Measurements from ENCODE around the gene TOMM70.
"Not testable (repeated sequence)": the region's sequence is repeated elsewhere in the genome, so short reads cannot be mapped to it uniquely, and the experiment has no call there.

TOMM70 gene

GRCh38 chr3:100400780-100401673 lies at the start of gene TOMM70, which contains the start of gene LNP1:
Gene TOMM70 (minus strand): TSS chr3:100401089. CDS start chr3:100400949, 140 bp downstream.
Gene LNP1 (plus strand): TSS chr3:100401539. CDS start chr3:100429730, 28,191 bp downstream.
- H3K27me3 Mint-ChIP-seq (ENCODE audit: low read depth): no peaks in the 10 kb centered on the region
- peaks cover 42% of the 10 kb centered on the region for H3K4me1 Mint-ChIP-seq (ENCODE audit: low read depth)
- H3K36me3 Mint-ChIP-seq (ENCODE audit: low read depth): peaks cover 17% of the 10 kb centered on the region
- DNase-seq (ENCODE audit: low spot score): peak; percentile 94
- H3K27ac Mint-ChIP-seq: peak within 1 kb of the TSS; percentile 97
- peaks cover 9% of the 10 kb centered on the region for H3K9me3 Mint-ChIP-seq
- peak within 1 kb of the TSS; percentile 93 for H3K4me3 Mint-ChIP-seq

GRCh38 chr3:100449214-100449613 lies 48.3 kb upstream of the TOMM70 start:
- H3K27ac Mint-ChIP-seq: no peak overlapping the region
- no peak for DNase-seq (ENCODE audit: low spot score)
- H3K36me3 Mint-ChIP-seq (ENCODE audit: low read depth): no peaks in the 10 kb centered on the region
- no peaks in the 10 kb centered on the region for H3K4me1 Mint-ChIP-seq (ENCODE audit: low read depth)
- peaks cover 19% of the 10 kb centered on the region for H3K9me3 Mint-ChIP-seq
- no peak overlapping the region for H3K4me3 Mint-ChIP-seq
- H3K27me3 Mint-ChIP-seq (ENCODE audit: low read depth): no peaks in the 10 kb centered on the region

GRCh38 chr3:100448079-100448478 lies 47.2 kb upstream of the TOMM70 start:
- no peak for DNase-seq (ENCODE audit: low spot score)
- Mint-ChIP-seq H3K27ac (no peak overlapping the region), H3K27me3 (ENCODE audit: low read depth) (no peaks in the 10 kb centered on the region), H3K9me3 (peaks cover 19% of the 10 kb centered on the region), H3K36me3 (ENCODE audit: low read depth) (no peaks in the 10 kb centered on the region), H3K4me3 (no peak overlapping the region), H3K4me1 (ENCODE audit: low read depth) (no peaks in the 10 kb centered on the region)

- not testable (repeated sequence) for H3K36me3 Mint-ChIP-seq (ENCODE audit: low read depth); H3K27me3 Mint-ChIP-seq (ENCODE audit: low read depth); H3K4me3 Mint-ChIP-seq; DNase-seq (ENCODE audit: low spot score); H3K4me1 Mint-ChIP-seq (ENCODE audit: low read depth); H3K27ac Mint-ChIP-seq
- peaks cover 19% of the 10 kb centered on the region for H3K9me3 Mint-ChIP-seq
Observed at GRCh38 chr3:100447067-100447466, 46.2 kb upstream of the TOMM70 start.

- H3K36me3 Mint-ChIP-seq (ENCODE audit: low read depth): no peaks in the 10 kb centered on the region
- no peak overlapping the region for H3K4me3 Mint-ChIP-seq
- no peak for DNase-seq (ENCODE audit: low spot score)
- peaks cover 6% of the 10 kb centered on the region for H3K4me1 Mint-ChIP-seq (ENCODE audit: low read depth)
- no peak overlapping the region for H3K27ac Mint-ChIP-seq
- H3K9me3 Mint-ChIP-seq: peaks cover 19% of the 10 kb centered on the region
- no peaks in the 10 kb centered on the region for H3K27me3 Mint-ChIP-seq (ENCODE audit: low read depth)
Observed at GRCh38 chr3:100443690-100444089, 42.8 kb upstream of the TOMM70 start.

GRCh38 chr3:100440895-100441294 lies 40.0 kb upstream of the TOMM70 start:
- Mint-ChIP-seq H3K4me1 (ENCODE audit: low read depth) (peaks cover 6% of the 10 kb centered on the region), H3K9me3 (peaks cover 4% of the 10 kb centered on the region), H3K4me3 (no peak overlapping the region), H3K27me3 (ENCODE audit: low read depth) (no peaks in the 10 kb centered on the region), H3K27ac (no peak overlapping the region), H3K36me3 (ENCODE audit: low read depth) (no peaks in the 10 kb centered on the region)
- no peak for DNase-seq (ENCODE audit: low spot score)

- Mint-ChIP-seq H3K27me3 (ENCODE audit: low read depth) (no peaks in the 10 kb centered on the region), H3K9me3 (peaks cover 4% of the 10 kb centered on the region)
Observed at GRCh38 chr3:100438623-100438974, 37.7 kb upstream of the TOMM70 start.

GRCh38 chr3:100437721-100438622 lies 37.1 kb upstream of the TOMM70 start:
- no peak overlapping the region for H3K4me3 Mint-ChIP-seq
- H3K9me3 Mint-ChIP-seq: peaks cover 4% of the 10 kb centered on the region
- DNase-seq (ENCODE audit: low spot score): no peak
- no peaks in the 10 kb centered on the region for H3K27me3 Mint-ChIP-seq (ENCODE audit: low read depth)
- no peak overlapping the region for H3K27ac Mint-ChIP-seq
- no peaks in the 10 kb centered on the region for H3K36me3 Mint-ChIP-seq (ENCODE audit: low read depth)
- H3K4me1 Mint-ChIP-seq (ENCODE audit: low read depth): peaks cover 6% of the 10 kb centered on the region

More at GRCh38 chr3:100438623-100438974, 37.7 kb upstream of the TOMM70 start:
- peaks cover 6% of the 10 kb centered on the region for H3K4me1 Mint-ChIP-seq (ENCODE audit: low read depth)
- DNase-seq (ENCODE audit: low spot score): no peak
- H3K27ac Mint-ChIP-seq: no peak overlapping the region
- no peaks in the 10 kb centered on the region for H3K36me3 Mint-ChIP-seq (ENCODE audit: low read depth)
- H3K4me3 Mint-ChIP-seq: no peak overlapping the region

GRCh38 chr3:100436951-100437350 lies 36.1 kb upstream of the TOMM70 start:
- Mint-ChIP-seq H3K27me3 (ENCODE audit: low read depth) (no peaks in the 10 kb centered on the region), H3K4me3 (no peak overlapping the region), H3K27ac (no peak overlapping the region), H3K4me1 (ENCODE audit: low read depth) (peaks cover 6% of the 10 kb centered on the region), H3K9me3 (peaks cover 4% of the 10 kb centered on the region), H3K36me3 (ENCODE audit: low read depth) (no peaks in the 10 kb centered on the region)
- DNase-seq (ENCODE audit: low spot score): no peak

- Mint-ChIP-seq H3K4me1 (ENCODE audit: low read depth) (no peaks in the 10 kb centered on the region), H3K9me3 (no peaks in the 10 kb centered on the region), H3K27me3 (ENCODE audit: low read depth) (peaks cover 3% of the 10 kb centered on the region), H3K4me3 (no peak overlapping the region), H3K27ac (no peak overlapping the region), H3K36me3 (ENCODE audit: low read depth) (no peaks in the 10 kb centered on the region)
- no peak for DNase-seq (ENCODE audit: low spot score)
Observed at GRCh38 chr3:100429187-100429716, 28.4 kb upstream of the TOMM70 start.

GRCh38 chr3:100427699-100428098 lies 26.8 kb upstream of the TOMM70 start:
- Mint-ChIP-seq H3K9me3 (no peaks in the 10 kb centered on the region), H3K27ac (no peak overlapping the region), H3K36me3 (ENCODE audit: low read depth) (no peaks in the 10 kb centered on the region), H3K4me1 (ENCODE audit: low read depth) (no peaks in the 10 kb centered on the region), H3K4me3 (no peak overlapping the region), H3K27me3 (ENCODE audit: low read depth) (peaks cover 5% of the 10 kb centered on the region)
- no peak for DNase-seq (ENCODE audit: low spot score)

GRCh38 chr3:100426067-100426682 lies 25.3 kb upstream of the TOMM70 start:
- H3K36me3 Mint-ChIP-seq (ENCODE audit: low read depth): no peaks in the 10 kb centered on the region
- H3K27me3 Mint-ChIP-seq (ENCODE audit: low read depth): peaks cover 5% of the 10 kb centered on the region
- no peak overlapping the region for H3K27ac Mint-ChIP-seq
- no peak overlapping the region for H3K4me3 Mint-ChIP-seq
- no peaks in the 10 kb centered on the region for H3K9me3 Mint-ChIP-seq
- no peak for DNase-seq (ENCODE audit: low spot score)
- no peaks in the 10 kb centered on the region for H3K4me1 Mint-ChIP-seq (ENCODE audit: low read depth)

GRCh38 chr3:100425316-100425715 lies 24.4 kb upstream of the TOMM70 start:
- H3K4me3 Mint-ChIP-seq: no peak overlapping the region
- no peak overlapping the region for H3K27ac Mint-ChIP-seq
- DNase-seq (ENCODE audit: low spot score): no peak
- no peaks in the 10 kb centered on the region for H3K9me3 Mint-ChIP-seq
- no peaks in the 10 kb centered on the region for H3K36me3 Mint-ChIP-seq (ENCODE audit: low read depth)
- H3K4me1 Mint-ChIP-seq (ENCODE audit: low read depth): no peaks in the 10 kb centered on the region
- peaks cover 5% of the 10 kb centered on the region for H3K27me3 Mint-ChIP-seq (ENCODE audit: low read depth)

Data from T-helper 2 cell treated with Interferon-gamma antibody and Interleukin-4, amounts not matched to agents 5 μg/mL and 100 μg/mL, for 36 hours (primary cell).